Activated B cell treated with CpG ODN at 0.5 μM for 24 hours (primary cell): ENCODE results near the gene MRI1. TPM values are rescaled to one million over a fixed set of nuclear protein-coding genes. Genes with fewer than 3 reads are reported as not detected.
A peak's percentile ranks its signal among the peaks of the same experiment; 100 is the strongest.
"Not testable (repeated sequence)": the region's sequence is repeated elsewhere in the genome, so short reads cannot be mapped to it uniquely, and the experiment has no call there.

Source experiments
- ATAC-seq: fragments of 200-7000 bp; cut with Tn5 transposase; one replicate; pipeline ENCODE4 v1.10.0; 2021; ENCODE audit warnings: low read depth, mild to moderate bottlenecking, moderate library complexity
- CTCF ChIA-PET: fragments of 350-600 bp; sonication (Branson Sonifier 250); formaldehyde crosslinking; loops from one replicate; lab custom pipeline; 2021; ENCODE audit warnings: antibody characterized with exemption; lab: Charles Lee
- POLR2A ChIA-PET: fragments of 350-600 bp; sonication (Branson Sonifier 250); formaldehyde crosslinking; loops from one replicate; lab custom pipeline; 2021; ENCODE audit warnings: antibody characterized with exemption; lab: Charles Lee
- DNase-seq: peaks from one replicate; pipeline ENCODE4 v3.0.0; 2022
- H3K27ac Mint-ChIP-seq: one replicate; pipeline ENCODE4 v1.8.0; 2020; ENCODE audit warnings: mixed read lengths
- H3K27me3 Mint-ChIP-seq: one replicate; pipeline ENCODE4 v1.8.0; 2021; ENCODE audit warnings: mixed read lengths
- H3K36me3 Mint-ChIP-seq: one replicate; pipeline ENCODE4 v1.8.0; 2021; ENCODE audit warnings: low read depth, mixed read lengths
- H3K4me1 Mint-ChIP-seq: one replicate; pipeline ENCODE4 v1.8.0; 2021; ENCODE audit warnings: mixed read lengths
- H3K4me3 Mint-ChIP-seq: one replicate; pipeline ENCODE4 v1.8.0; 2020; ENCODE audit warnings: mild to moderate bottlenecking, mixed read lengths
- H3K9me3 Mint-ChIP-seq: one replicate; pipeline ENCODE4 v1.8.0; 2020; ENCODE audit warnings: mixed read lengths
- CTCF ChIP-seq: fragments of 200-600 bp; IDR thresholded peaks from one replicate; pipeline ENCODE4 v1.8.0; 2022; ENCODE audit warnings: antibody characterized with exemption, mild to moderate bottlenecking
- intact Hi-C: fragments of 100-400 bp; cut with micrococcal nuclease; formaldehyde crosslinking; loops from one replicate; pipeline ENCODE4 v1.15.1; 2024
- total RNA-seq: library from RNA; stranded (reverse); gene quantifications from 2 replicates; pipeline ENCODE4 v1.2.3, GENCODE V29; 2022

Gene MRI1
- total RNA-seq, 1 donor from 2014 or later = 37.5 TPM

DNA sequence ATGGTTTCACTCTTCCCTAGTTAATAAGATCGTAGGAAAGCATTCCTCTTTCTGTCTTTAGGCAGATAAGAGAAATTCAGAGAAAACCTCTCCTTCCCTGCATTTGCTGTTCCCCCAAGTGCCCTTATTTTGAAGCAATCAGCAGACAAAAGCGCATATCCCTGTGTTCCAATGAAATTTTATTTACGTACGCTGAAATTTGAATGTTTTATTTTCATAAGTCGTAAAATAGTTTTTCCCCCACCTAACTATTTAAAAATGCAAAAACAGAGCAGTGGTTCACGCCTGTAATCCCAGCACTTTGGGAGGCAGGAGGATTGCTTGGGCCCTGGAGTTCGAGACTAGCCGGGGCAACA, 17.2 kb upstream of the MRI1 start:
- peak overlapping the region; percentile 87 for H3K4me3 Mint-ChIP-seq
- no peak for TF ChIP-seq CTCF
- H3K27me3 Mint-ChIP-seq = no peaks in the 10 kb centered on the region
- ATAC-seq = no peak
- intact Hi-C loops = loop anchor here (1.0 to 5.0 kb wide), 3 partner anchors 16 to 345 kb away; partner anchors contain the start of genes C19orf53 and SAMD1
- H3K4me1 Mint-ChIP-seq = peaks cover 27% of the 10 kb centered on the region
- H3K27ac Mint-ChIP-seq = peak overlapping the region; percentile 65
- ChIA-PET POLR2A (interaction anchor here (0.6 to 2.8 kb wide), 17 partner anchors 9 to 681 kb away, joined by 3 to 34 read pairs (median 9); partner anchors contain the start of genes ASF1B, C19orf53, MRI1 and ZSWIM4), CTCF (interaction anchor here (0.6 to 1.3 kb wide), 3 partner anchors 16 to 782 kb away, joined by 3 to 5 read pairs (median 5); no protein-coding TSS in a partner anchor)
- no peaks in the 10 kb centered on the region for H3K9me3 Mint-ChIP-seq
- DNase-seq = no peak
- H3K36me3 Mint-ChIP-seq = peaks cover 10% of the 10 kb centered on the region

DNA sequence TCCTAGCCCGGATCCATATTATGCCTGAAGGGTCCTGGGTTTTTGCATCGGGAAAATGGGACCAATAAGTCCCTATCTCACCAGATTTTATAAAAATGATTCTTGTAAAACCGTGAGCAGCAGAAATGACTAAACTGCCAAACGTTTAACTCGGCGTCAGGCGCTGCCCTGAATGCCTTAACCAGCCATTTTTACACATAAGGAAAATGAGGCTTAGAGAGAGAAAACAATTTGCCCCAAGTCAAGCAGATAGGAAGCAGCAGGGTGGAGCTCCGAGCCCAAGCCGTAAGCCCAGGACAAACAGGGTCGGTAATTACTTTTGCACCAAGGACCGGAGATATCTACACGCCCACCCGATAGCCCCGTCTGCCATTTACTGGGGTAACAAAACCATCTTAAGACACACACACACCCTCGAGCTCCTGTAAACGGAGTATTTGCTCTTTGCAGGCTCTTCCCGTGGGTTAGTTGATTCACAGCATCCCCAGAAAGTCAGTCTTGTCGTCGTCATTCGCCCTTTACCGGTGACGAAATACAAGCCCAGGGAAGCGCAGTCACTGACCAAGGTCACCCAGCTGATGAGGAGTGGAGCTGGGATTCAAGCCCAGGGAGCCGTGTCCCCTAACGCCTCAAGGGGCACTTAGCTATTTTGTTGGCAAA, 16.0 kb upstream of the MRI1 start:
- Mint-ChIP-seq H3K27ac (peak overlapping the region; percentile 85), H3K4me3 (peak overlapping the region; percentile 87), H3K36me3 (peaks cover 17% of the 10 kb centered on the region), H3K27me3 (no peaks in the 10 kb centered on the region), H3K9me3 (no peaks in the 10 kb centered on the region), H3K4me1 (peaks cover 27% of the 10 kb centered on the region)
- DNase-seq (no peak), ATAC-seq (no peak)
- ChIA-PET POLR2A (interaction anchor here (0.9 to 2.8 kb wide), 20 partner anchors 9 to 389 kb away, joined by 3 to 34 read pairs (median 6); partner anchors contain the start of genes ASF1B, C19orf53, MRI1 and ZSWIM4), CTCF (interaction anchor here (1.0 to 1.8 kb wide), 5 partner anchors 17 to 542 kb away, joined by 3 to 6 read pairs (median 5); no protein-coding TSS in a partner anchor)
- intact Hi-C loops = loop anchor here (5.0 kb wide), 1 partner anchor 344 kb away; the partner anchor contains the start of gene SAMD1
- TF ChIP-seq CTCF = no peak

DNA sequence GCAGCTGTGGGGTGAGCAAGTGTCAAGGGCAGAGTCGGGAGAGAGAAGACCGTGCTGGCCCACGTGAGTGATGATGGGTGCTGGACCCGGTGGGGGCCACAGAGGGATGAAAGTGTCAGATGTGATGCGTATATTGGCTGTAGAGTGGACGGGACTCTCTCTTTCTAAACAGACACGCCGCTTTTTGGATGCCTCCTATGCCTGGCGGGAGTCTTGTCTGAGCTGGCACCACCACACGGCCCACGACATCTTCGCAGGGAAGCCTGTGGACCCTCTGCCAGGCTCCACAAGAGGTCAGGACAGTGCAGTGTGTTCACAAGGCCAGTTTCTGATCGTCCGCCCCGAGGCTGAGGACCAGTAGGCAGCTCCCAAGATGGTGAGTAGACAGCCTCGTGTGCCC, 12.9 kb upstream of the MRI1 start:
- POLR2A ChIA-PET = interaction anchor here (0.7 kb wide), 1 partner anchor 23 kb away, joined by 6 read pairs; no protein-coding TSS in a partner anchor

DNA sequence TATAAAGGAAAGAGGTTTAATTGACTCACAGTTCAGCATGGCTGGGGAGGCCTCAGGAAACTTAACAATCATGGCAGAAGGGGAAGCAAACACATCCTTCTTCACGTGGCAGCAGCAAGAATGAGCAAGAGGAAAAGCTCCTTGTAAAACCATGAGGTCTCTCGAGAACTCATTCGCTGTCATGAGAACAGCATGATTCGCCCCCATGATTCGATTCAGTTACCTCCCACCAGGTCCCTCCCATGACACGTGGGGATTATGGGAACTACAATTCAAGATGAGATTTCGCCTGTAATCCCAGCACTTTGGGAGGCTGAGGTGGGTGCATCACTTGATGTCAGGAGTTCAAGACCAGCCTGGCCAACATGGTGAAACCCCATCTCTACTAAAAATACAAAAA, 10.7 kb upstream of the MRI1 start:
- H3K27me3 Mint-ChIP-seq, H3K27ac Mint-ChIP-seq, H3K9me3 Mint-ChIP-seq, intact Hi-C loops, CTCF ChIA-PET, DNase-seq, H3K4me3 Mint-ChIP-seq, ATAC-seq: not testable (repeated sequence)
- POLR2A ChIA-PET = interaction anchor here (1.1 kb wide), 1 partner anchor 22 kb away, joined by 3 read pairs; no protein-coding TSS in a partner anchor
- Mint-ChIP-seq H3K36me3 (peaks cover 57% of the 10 kb centered on the region), H3K4me1 (peaks cover 14% of the 10 kb centered on the region)

More for the DNA sequence above, 12.9 kb upstream of the MRI1 start:
- Mint-ChIP-seq H3K4me1 (peaks cover 27% of the 10 kb centered on the region), H3K9me3 (no peaks in the 10 kb centered on the region), H3K4me3 (no peak overlapping the region), H3K36me3 (peaks cover 36% of the 10 kb centered on the region), H3K27me3 (no peaks in the 10 kb centered on the region), H3K27ac (no peak overlapping the region)
- no peak for TF ChIP-seq CTCF
- DNase-seq (no peak), ATAC-seq (no peak)
- intact Hi-C loops = no loop called here
- CTCF ChIA-PET = interaction anchor here (0.8 kb wide), 1 partner anchor 11 kb away, joined by 3 read pairs; no protein-coding TSS in a partner anchor

GRCh38 chr19:13756210-13756609, 8.1 kb upstream of the MRI1 start:
- H3K27me3 Mint-ChIP-seq = no peaks in the 10 kb centered on the region
- ChIA-PET CTCF (no interaction called here), POLR2A (no interaction called here)
- no peak overlapping the region for H3K4me3 Mint-ChIP-seq
- DNase-seq (no peak), ATAC-seq (no peak)
- TF ChIP-seq CTCF = no peak
- peaks cover 67% of the 10 kb centered on the region for H3K36me3 Mint-ChIP-seq
- intact Hi-C loops = no loop called here
- no peaks in the 10 kb centered on the region for H3K9me3 Mint-ChIP-seq
- H3K4me1 Mint-ChIP-seq = no peaks in the 10 kb centered on the region
- H3K27ac Mint-ChIP-seq = no peak overlapping the region
